Germinal center (tissue), 1 donor: ENCODE data around the gene MLLT3.

Source experiments
- DNase-seq: peaks from one replicate; pipeline ENCODE4 v3.0.0; 2012; ENCODE audit warnings: mixed read lengths, low spot score

Gene MLLT3

GRCh38 chr9:20377790-20378189, 244.5 kb downstream of the MLLT3 start:
- DNase-seq: no peak

GRCh38 chr9:20376731-20377375, 245.4 kb downstream of the MLLT3 start:
- no peak for DNase-seq

- DNase-seq: no peak
Observed at GRCh38 chr9:20376042-20376441, 246.3 kb downstream of the MLLT3 start.

- no peak for DNase-seq
Observed at GRCh38 chr9:20373263-20373662, 249.0 kb downstream of the MLLT3 start.

- no peak for DNase-seq
Observed at GRCh38 chr9:20369391-20369790, 252.9 kb downstream of the MLLT3 start.

- DNase-seq: no peak
Observed at GRCh38 chr9:20367855-20368254, 254.4 kb downstream of the MLLT3 start.

- DNase-seq: no peak
Observed at GRCh38 chr9:20364959-20365358, 257.3 kb downstream of the MLLT3 start.

- DNase-seq: no peak
Observed at GRCh38 chr9:20363233-20363632, 259.1 kb downstream of the MLLT3 start.

- DNase-seq: no peak
Observed at GRCh38 chr9:20361656-20362570, 260.4 kb downstream of the MLLT3 start.

GRCh38 chr9:20361229-20361628, 261.1 kb downstream of the MLLT3 start:
- no peak for DNase-seq

GRCh38 chr9:20358207-20358606, 264.1 kb downstream of the MLLT3 start:
- no peak for DNase-seq

- no peak for DNase-seq
Observed at GRCh38 chr9:20357037-20357432, 265.3 kb downstream of the MLLT3 start.

- DNase-seq: peak; percentile 5
Observed at GRCh38 chr9:20356403-20357036, 265.8 kb downstream of the MLLT3 start.

GRCh38 chr9:20355022-20355421, 267.3 kb downstream of the MLLT3 start:
- DNase-seq: no peak

GRCh38 chr9:20353931-20354652, 268.2 kb downstream of the MLLT3 start:
- no peak for DNase-seq

GRCh38 chr9:20353524-20353923, 268.8 kb downstream of the MLLT3 start:
- no peak for DNase-seq

GRCh38 chr9:20352591-20352990, 269.7 kb downstream of the MLLT3 start:
- no peak for DNase-seq

- DNase-seq: no peak
Observed at GRCh38 chr9:20351715-20352114, 270.6 kb downstream of the MLLT3 start.

- no peak for DNase-seq
Observed at GRCh38 chr9:20349568-20349967, 272.7 kb downstream of the MLLT3 start.

GRCh38 chr9:20343325-20343724, 279.0 kb downstream of the MLLT3 start:
- DNase-seq: no peak

GRCh38 chr9:20340511-20340861, 281.8 kb downstream of the MLLT3 start:
- no peak for DNase-seq

- no peak for DNase-seq
Observed at GRCh38 chr9:20335668-20336332, 286.5 kb downstream of the MLLT3 start.
